ENCODE results near the gene ANKUB1.

Gene ANKUB1

GRCh38 chr3:149808209-149808829 lies 16.0 kb upstream of the ANKUB1 start:
- peak; percentile 67 for DNase-seq

DNA sequence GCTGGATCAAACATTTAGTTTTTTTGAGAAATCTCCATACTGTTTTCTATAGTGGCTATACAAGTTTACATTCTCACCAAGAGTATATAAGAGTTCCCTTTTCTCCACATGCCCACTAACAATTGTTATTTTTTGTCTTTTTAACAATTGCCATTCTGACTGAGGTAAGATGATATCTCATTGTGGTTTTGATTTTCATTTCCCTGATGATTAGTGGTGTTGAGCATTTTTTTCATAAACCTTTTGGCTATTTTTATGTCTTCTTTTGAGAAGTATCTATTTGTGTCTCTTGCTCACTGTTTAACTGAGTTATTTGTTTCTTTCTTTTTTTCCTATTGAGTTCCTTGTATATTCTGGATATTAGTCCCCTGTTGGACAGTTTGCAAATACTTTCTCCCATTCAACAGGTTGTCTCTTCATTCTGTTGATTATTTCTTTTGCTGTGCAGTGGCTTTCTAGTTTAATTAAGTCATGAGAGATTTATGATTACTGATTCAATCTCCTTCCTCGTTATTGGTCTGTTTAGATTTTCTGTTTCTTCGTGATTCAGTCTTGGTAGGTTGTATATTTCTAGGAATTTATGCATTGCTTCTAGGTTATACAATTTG lies 13.9 kb upstream of the ANKUB1 start:
- no peak for DNase-seq

DNA sequence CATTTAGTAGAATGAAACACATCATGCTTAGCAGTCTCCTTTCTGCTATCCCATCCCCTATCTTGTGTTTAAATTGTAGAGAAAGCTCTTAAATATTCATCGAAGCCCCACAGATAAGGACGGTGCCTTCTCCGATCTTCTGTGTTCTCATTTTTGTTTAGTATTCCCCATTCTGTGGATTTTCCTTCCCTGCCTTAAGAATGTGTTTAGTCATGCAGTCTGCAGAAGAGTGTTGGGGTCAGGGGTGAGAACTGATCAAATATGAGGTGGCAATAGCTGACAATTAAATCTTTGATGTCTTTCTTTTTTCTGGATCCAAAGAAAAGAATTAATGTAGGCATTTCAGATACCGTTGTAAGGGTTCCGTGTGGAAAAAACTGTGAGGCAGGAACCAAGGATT lies 9.3 kb upstream of the ANKUB1 start:
- DNase-seq = no peak

GRCh38 chr3:149801195-149801594 lies 8.8 kb upstream of the ANKUB1 start:
- DNase-seq = no peak

- DNase-seq = no peak
Observed at GRCh38 chr3:149800693-149801092, 8.3 kb upstream of the ANKUB1 start.

- no peak for DNase-seq
Observed at GRCh38 chr3:149796026-149796425, 3.7 kb upstream of the ANKUB1 start.

DNA sequence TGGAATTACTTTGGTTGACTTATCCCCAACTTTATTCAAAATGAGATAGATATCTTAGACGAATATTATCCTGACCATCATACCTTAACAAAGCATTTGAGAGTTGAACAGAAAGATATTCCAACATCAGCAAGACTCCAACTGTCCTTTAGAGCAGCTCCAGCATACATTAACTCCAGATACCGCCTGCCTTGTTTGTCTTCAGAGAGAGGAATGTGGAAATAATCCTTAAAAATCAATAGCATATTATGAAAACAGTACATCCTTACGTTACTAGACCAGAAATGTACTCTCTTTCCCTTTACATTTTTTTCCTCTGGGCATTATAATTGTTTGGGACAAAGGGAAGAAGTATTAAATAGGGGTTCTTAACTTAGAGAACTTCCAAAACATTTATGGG lies 1.7 kb downstream of the ANKUB1 start:
- DNase-seq = no peak

DNA sequence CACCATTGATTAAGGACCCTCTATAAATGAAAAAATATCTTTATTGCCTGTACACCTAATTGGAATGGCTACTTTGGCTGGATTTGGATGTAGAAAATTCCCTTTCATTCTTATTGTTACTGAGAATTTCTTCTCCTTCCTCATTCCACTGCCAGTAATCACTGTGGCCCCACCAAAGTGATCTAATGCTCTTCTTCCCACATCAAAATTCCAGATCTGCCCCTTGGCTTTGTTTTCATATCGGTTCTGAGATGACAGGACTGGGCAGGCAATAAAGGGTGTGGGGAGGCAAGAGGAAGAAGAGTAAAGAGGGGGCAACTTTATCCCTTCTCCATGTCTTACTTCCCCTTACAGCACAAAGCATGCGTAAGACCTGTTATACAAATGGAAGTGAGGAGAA lies 2.1 kb downstream of the ANKUB1 start:
- DNase-seq = no peak

GRCh38 chr3:149784064-149784704 lies 8.2 kb downstream of the ANKUB1 start:
- DNase-seq = no peak

DNA sequence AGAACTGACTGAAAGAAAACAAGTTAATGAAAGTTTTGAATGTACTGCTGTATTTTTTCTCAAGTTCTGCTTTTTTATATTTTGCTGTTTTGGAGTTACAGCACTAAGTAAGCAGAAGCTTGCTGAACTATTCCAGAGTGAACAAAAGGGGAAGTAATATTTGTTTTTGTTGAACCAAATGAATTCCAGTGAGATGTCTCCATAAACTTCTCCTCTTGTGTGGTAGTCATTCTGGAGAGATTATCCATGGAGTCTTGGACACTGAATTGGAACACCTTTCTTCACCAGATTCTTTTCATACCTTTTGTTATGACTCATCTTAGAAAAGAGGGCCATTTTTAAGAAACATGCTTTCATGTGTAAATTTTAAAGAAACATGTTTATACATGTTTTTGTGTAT lies 8.8 kb downstream of the ANKUB1 start:
- DNase-seq = no peak

DNA sequence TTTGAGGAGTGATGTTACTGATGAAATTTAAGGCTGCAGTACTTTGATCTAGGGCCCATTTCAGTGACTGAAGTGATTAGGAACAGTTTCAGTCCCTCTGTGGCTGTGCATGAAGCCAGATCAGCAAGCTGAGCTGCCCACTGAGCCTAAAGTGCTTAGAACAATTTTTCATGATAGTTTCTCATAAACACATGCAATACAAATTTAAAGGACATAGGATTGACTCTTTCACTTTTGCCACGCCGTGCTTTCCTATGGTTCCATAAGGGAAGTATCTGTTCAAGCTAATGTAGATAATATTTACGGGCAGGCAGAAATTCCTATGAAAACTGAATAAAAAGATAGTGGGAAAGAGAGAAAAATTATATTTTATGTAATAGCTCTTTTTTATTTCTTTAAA lies 10.6 kb downstream of the ANKUB1 start:
- no peak for DNase-seq

DNA sequence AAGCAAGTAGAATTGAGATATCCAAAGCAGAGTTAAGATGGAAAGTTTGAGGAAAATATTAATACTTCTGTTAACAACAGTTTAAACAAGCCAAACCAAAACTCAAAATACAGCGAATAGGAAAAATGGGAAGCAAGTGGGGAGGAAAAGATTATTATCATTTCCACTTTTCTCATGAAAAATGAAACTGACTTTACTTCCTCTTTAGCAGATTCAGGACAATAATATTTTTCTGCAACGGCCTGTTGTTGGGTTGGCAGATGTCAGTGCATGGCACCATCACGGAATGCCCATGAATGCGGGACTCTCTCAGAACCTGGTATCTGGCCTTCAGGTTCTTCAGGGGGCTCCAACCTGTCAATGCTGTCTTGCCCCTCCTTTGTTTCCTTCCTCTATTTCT lies 11.1 kb downstream of the ANKUB1 start:
- no peak for DNase-seq

DNA sequence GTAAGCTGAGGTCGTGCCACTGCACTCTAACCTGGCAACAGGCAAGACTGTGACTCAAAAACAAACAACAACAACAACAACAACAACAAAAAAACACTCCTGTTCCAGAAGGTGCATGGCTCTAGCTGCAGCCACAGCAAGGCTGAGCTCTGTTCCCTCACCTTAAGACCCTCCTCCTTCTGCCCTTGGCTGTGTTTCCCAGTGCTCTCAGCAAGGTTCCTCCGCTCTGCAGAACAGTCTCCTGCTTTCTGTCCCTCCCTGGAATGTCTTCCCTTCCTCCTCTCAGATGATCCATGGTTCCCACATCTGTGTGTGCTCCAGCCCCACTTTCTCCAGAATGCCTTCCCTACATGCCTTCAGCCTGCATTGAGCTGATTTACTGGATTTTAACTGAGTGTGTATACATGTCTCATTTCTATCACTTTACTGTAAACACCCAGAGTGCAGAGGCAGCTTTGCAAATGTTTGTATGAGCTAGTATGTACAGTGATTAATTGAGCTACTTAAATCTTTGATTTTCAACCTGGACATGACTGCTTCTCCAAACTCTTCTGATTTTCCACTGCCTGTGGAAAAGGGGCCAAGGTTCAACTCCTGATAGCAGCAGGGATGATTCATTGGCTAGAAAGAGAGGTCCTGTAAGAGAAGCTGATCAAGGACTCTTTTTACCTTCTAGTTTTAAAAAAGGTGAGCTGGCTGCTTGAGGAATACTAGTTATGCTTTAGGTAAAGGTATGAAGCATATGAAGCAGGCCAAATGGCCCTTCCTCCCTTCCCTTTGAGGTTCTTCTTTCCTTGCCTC lies 14.7 kb downstream of the ANKUB1 start:
- no peak for DNase-seq

DNA sequence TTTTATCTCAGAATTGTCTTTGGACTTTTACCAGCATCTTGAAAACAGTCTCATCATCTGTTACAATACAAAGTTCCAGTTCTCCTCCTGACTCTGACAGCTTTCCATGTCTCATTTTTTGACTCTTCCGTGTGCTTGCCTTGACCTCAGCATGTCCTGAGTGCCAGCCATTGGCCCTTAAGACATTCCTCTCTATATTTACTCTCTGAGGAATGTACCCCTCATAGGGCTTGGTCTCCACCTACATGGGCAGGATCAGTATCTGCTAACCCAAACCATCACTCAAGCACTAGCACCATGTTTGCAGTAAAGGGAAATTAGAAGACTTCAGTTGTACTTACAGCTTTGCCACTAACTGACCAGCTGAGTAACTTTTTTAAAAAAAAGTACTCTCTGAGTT lies 16.2 kb downstream of the ANKUB1 start:
- no peak for DNase-seq

DNA sequence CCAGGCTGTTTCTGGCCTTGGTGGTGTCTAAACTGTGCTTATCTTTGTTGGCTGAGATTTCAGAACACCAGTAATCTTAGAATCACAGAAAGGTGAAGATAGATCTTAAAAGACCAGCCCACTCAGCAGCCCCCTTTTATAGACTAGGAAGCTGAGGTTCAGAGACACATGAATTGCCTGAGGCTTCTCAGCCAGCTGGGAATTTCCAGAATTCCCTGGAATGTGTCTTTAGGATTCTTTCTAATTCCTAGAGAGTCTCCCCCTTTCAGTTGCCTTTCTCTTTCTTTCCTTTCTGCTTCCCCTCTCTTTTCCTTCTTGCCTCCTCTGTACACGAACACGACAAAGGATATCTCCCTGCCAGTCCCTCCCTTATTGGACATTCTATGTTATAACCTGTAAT lies 19.5 kb downstream of the ANKUB1 start:
- DNase-seq = no peak

- peak; percentile 38 for DNase-seq
Observed at GRCh38 chr3:149771652-149772271, 20.6 kb downstream of the ANKUB1 start.

DNA sequence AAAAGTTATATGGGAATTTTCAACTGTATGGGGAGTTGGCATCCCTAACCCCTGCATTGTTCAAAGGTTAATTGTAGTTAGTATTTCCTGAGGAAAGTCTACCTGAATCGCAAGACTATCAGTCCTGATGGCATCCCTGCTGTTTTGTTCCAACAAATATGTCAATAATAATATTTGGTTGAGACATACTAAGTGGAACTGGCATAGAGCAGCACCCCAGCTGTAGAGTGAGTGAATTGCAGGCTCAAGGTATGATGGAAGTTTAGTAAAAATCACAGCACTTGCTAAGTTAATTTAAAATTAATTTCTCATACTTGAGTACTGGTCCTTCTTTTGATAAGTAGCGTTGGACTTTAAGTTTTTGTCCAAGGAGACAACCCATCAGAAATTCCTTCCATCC lies 22.1 kb downstream of the ANKUB1 start:
- DNase-seq = no peak

GRCh38 chr3:149768704-149769103 lies 23.6 kb downstream of the ANKUB1 start:
- no peak for DNase-seq

GRCh38 chr3:149767720-149768119 lies 24.6 kb downstream of the ANKUB1 start:
- DNase-seq = no peak

GRCh38 chr3:149765762-149766334 lies 26.5 kb downstream of the ANKUB1 start:
- peak; percentile 10 for DNase-seq

GRCh38 chr3:149764302-149764701 lies 28.1 kb downstream of the ANKUB1 start:
- DNase-seq = no peak

- no peak for DNase-seq
Observed at GRCh38 chr3:149763565-149764195, 28.7 kb downstream of the ANKUB1 start.
